K562 (cell line): ENCODE results near the gene POLR1C. TPM values are rescaled to one million over a fixed set of nuclear protein-coding genes. Genes with fewer than 3 reads are reported as not detected.

Source experiments
- ATAC-seq: fragments of 200-7000 bp; cut with Tn5 transposase; 3 replicates; pipeline ENCODE4 v1.9.1; 2020; ENCODE audit warnings: moderate library complexity
- BruUV-seq: library from RNA; stranded (reverse); fragments of 400-500 nt; replicated peaks from 2 replicates; lab custom pipeline; 2021; lab: Mats Ljungman, UMichigan
- CTCF ChIA-PET: fragments of 300-600 bp; formaldehyde crosslinking; extraction: SDS; loops from one replicate; lab custom pipeline; 2021; ENCODE audit warnings: low intra/inter-chr PET ratio; lab: Yijun Ruan, JAX
- POLR2A ChIA-PET: fragments of 300-600, 350-650 bp; sonication (Branson Sonifier 250); formaldehyde crosslinking; extraction: SDS; loops from one replicate; lab custom pipeline; 2021; ENCODE audit warnings: antibody characterized with exemption, inconsistent platforms; lab: Yijun Ruan, JAX
- DNase-seq, 4 experiments: peaks; one replicate each; pipeline versions ENCODE4 v3.0.0 to v3.0.0-alpha.2; 2011 to 2018; ENCODE audit warnings: low spot score in 3 of 4, mixed read lengths in 3 of 4; ENCODE audit errors: extremely low read depth in 1 of 4
- FAIRE-seq: peaks from 2 replicates; lab custom pipeline; 2011; peaks lifted over from hg19 to GRCh38; lab: Jason Lieb, UNC
- H2AFZ ChIP-seq: 2 replicates; pipeline ENCODE4 v1.6.0; 2011; ENCODE audit warnings: low read depth, low read length, control low read depth, inconsistent platforms
- H3K27ac ChIP-seq: fragments of 200-600 bp; 3 replicates; pipeline ENCODE4 v1.8.0; 2011; ENCODE audit warnings: low read depth, mild to moderate bottlenecking, control low read depth, inconsistent platforms, low read length, moderate library complexity, mixed read lengths; ENCODE audit errors: extremely low read depth
- H3K27me3 ChIP-seq, 2 experiments: fragments of 300-600 bp in 1 of 2; 2 replicates in 1 of 2; 3 replicates in 1 of 2; pipeline versions ENCODE4 v1.6.0 to v1.8.0; 2011; ENCODE audit warnings: inconsistent platforms in 2 of 2, low read length in 2 of 2, mild to moderate bottlenecking in 1 of 2, mixed read lengths in 1 of 2, moderate library complexity in 1 of 2; ENCODE audit not compliant: control insufficient read depth in 2 of 2, insufficient read depth in 2 of 2
- H3K36me3 ChIP-seq: fragments of 300-600 bp; 3 replicates; pipeline ENCODE4 v1.8.0; 2011; ENCODE audit warnings: mild to moderate bottlenecking, low read length, inconsistent platforms; ENCODE audit not compliant: control insufficient read depth, insufficient read depth
- H3K4me1 ChIP-seq, 2 experiments: fragments of 200-600 bp in 1 of 2; replicated peaks in 1 of 2; 2 replicates in 1 of 2; 3 replicates in 1 of 2; pipeline versions ENCODE4 v1.5.1 to v1.8.0; 2011; ENCODE audit warnings: inconsistent platforms in 2 of 2, low read length in 2 of 2, mild to moderate bottlenecking in 1 of 2, mixed read lengths in 1 of 2, moderate library complexity in 1 of 2; ENCODE audit not compliant: control insufficient read depth in 2 of 2, insufficient read depth in 2 of 2
- H3K4me2 ChIP-seq: 2 replicates; pipeline ENCODE4 v1.6.1; 2011; ENCODE audit warnings: low read length, control low read depth, inconsistent platforms, mixed read lengths; ENCODE audit not compliant: insufficient read depth
- H3K4me3 ChIP-seq: fragments of 200-600 bp; sonication (generic), shearing (Covaris generic); 2 replicates; pipeline ENCODE4 v1.5.1; 2016; ENCODE audit warnings: control low read depth, inconsistent platforms
- H3K79me2 ChIP-seq: fragments of 200-600 bp; 3 replicates; pipeline ENCODE4 v1.8.0; 2011; ENCODE audit warnings: low read length, inconsistent platforms; ENCODE audit not compliant: control insufficient read depth, insufficient read depth
- H3K9ac ChIP-seq, 2 experiments: 2 replicates each; pipeline versions ENCODE4 v1.6.0 to v1.6.1; 2011; ENCODE audit warnings: low read depth in 2 of 2, low read length in 2 of 2, control low read depth in 1 of 2, inconsistent platforms in 1 of 2, mild to moderate bottlenecking in 1 of 2, mixed read lengths in 1 of 2; ENCODE audit not compliant: insufficient read depth in 1 of 2
- H3K9me1 ChIP-seq: one replicate; pipeline ENCODE4 v1.6.0; 2011; ENCODE audit warnings: inconsistent platforms, mild to moderate bottlenecking, low read length, moderate library complexity; ENCODE audit not compliant: control insufficient read depth, insufficient read depth
- H3K9me3 ChIP-seq: replicated peaks from 2 replicates; pipeline ENCODE4 v1.5.1; 2011; ENCODE audit warnings: low read depth, low read length, inconsistent platforms; ENCODE audit not compliant: control insufficient read depth, insufficient read depth
- H4K20me1 ChIP-seq: replicated peaks from 2 replicates; pipeline ENCODE4 v1.6.1; 2011; ENCODE audit warnings: low read length, inconsistent platforms, mixed read lengths; ENCODE audit not compliant: control insufficient read depth, insufficient read depth
- BCL6 ChIP-seq: fragments of 250-450 bp; sonication (Bioruptor Pico); IDR thresholded peaks from 2 replicates; pipeline ENCODE4 v1.4.0; 2020
- ETV6 ChIP-seq, 3 experiments: fragments of 150-350 bp in 1 of 3; sonication (generic) in 1 of 3; formaldehyde crosslinking in 1 of 3; IDR thresholded peaks; 2 replicates each; pipeline versions ENCODE4 v1.6.1 to v1.8.0; 2014 to 2022; ENCODE audit warnings: borderline replicate concordance in 2 of 3, low read depth in 2 of 3, antibody characterized with exemption in 1 of 3, low read length in 1 of 3, mild to moderate bottlenecking in 1 of 3, missing genetic modification reagents in 1 of 3
- RCOR1 ChIP-seq, 2 experiments: IDR thresholded peaks; 2 replicates each; pipeline ENCODE4 v1.6.1; 2012; ENCODE audit warnings: low read depth in 2 of 2, low read length in 2 of 2, borderline replicate concordance in 1 of 2, improper control_type of control experiment in 1 of 2
- SMARCA5 ChIP-seq: fragments of 450-650 bp; IDR thresholded peaks from 2 replicates; pipeline ENCODE4 v1.6.1; 2016
- ZNF140 ChIP-seq: fragments of 250-450 bp; sonication (Bioruptor Pico); IDR thresholded peaks from 2 replicates; pipeline ENCODE4 v1.8.0; 2021; ENCODE audit warnings: moderate library complexity, mild to moderate bottlenecking, inconsistent platforms
- ZNF507 ChIP-seq: conservative IDR thresholded peaks from 2 replicates; pipeline ENCODE4 v1.6.1; 2017; ENCODE audit warnings: missing genetic modification characterization, missing compliant biosample characterization
- ZZZ3 ChIP-seq: fragments of 450-650 bp; IDR thresholded peaks from 2 replicates; pipeline ENCODE4 v1.6.1; 2016; ENCODE audit warnings: antibody characterized with exemption, mild to moderate bottlenecking, moderate library complexity
- WGBS: fragments of 100-300 bp; shearing (Covaris generic); methylation state at CpG from one replicate; pipeline ENCODE4 v1.1.6; 2016; ENCODE audit warnings: low coverage, mixed read lengths; ENCODE audit not compliant: insufficient coverage; ENCODE audit errors: missing lambda C conversion rate; 5-methylcytosine and 5-hydroxymethylcytosine counted together
- in situ Hi-C: fragments of 300-500 bp; cut with MboI; formaldehyde crosslinking; loops from 4 replicates; pipeline ENCODE4 v1.15.0; 2018; ENCODE audit warnings: inconsistent platforms, mixed read lengths
- intact Hi-C: fragments of 100-400 bp; cut with micrococcal nuclease; formaldehyde crosslinking; loops from 2 replicates; pipeline ENCODE4 v1.14.2; 2022
- polyA plus RNA-seq, 8 experiments: library from polyadenylated mRNA; depleted of rRNA in 4 of 8; stranded (reverse) in 5 of 8; unstranded in 3 of 8; fragments of >200 nt; fragmentation: Nextera tagmentation in 2 of 8; fragmentation: Illumina TruSeq in 1 of 8; extraction: Ambion mirVana in 2 of 8; extraction: Trizol in 1 of 8; gene quantifications; 2 replicates each; pipeline versions ENCODE4 v1.2.1 to v1.2.3, GENCODE V29; 2011 to 2014; ENCODE audit warnings: inconsistent platforms in 1 of 8, missing spikeins in 1 of 8
- total RNA-seq, 7 experiments: library from RNA; depleted of rRNA in 6 of 7; stranded (reverse); fragments of >200 nt in 6 of 7; fragmentation: Illumina TruSeq in 2 of 7; extraction: Trizol in 2 of 7; gene quantifications; 2 replicates each; pipeline versions ENCODE4 v1.2.1 to v1.2.3, GENCODE V29; 2011 to 2021; ENCODE audit warnings: low replicate concordance in 1 of 7
- TF ChIP-seq, protein P1 (sequence below): sonication (generic); formaldehyde crosslinking; IDR thresholded peaks from 2 replicates; pipeline ENCODE4 v1.8.0; 2022; ENCODE audit warnings: missing genetic modification reagents, mild to moderate bottlenecking, borderline replicate concordance

Gene POLR1C
- total and polyA plus RNA-seq, 9 of the 15 experiments (the other 6 are each of a cell fraction or from before 2014, with no cell fraction given): 83.5 to 429 (median 120) TPM

GRCh38 chr6:43540507-43540906, 23.6 kb downstream of the POLR1C start (continued):
- TF ChIP-seq RCOR1 (IDR thresholded peaks at IDR 0.05; ENCODE audit: borderline replicate concordance in 1 of 2, low read depth in 2 of 2, low read length in 2 of 2): no peak
- TF ChIP-seq SMARCA5: no peak
- TF ChIP-seq, protein P1, sequence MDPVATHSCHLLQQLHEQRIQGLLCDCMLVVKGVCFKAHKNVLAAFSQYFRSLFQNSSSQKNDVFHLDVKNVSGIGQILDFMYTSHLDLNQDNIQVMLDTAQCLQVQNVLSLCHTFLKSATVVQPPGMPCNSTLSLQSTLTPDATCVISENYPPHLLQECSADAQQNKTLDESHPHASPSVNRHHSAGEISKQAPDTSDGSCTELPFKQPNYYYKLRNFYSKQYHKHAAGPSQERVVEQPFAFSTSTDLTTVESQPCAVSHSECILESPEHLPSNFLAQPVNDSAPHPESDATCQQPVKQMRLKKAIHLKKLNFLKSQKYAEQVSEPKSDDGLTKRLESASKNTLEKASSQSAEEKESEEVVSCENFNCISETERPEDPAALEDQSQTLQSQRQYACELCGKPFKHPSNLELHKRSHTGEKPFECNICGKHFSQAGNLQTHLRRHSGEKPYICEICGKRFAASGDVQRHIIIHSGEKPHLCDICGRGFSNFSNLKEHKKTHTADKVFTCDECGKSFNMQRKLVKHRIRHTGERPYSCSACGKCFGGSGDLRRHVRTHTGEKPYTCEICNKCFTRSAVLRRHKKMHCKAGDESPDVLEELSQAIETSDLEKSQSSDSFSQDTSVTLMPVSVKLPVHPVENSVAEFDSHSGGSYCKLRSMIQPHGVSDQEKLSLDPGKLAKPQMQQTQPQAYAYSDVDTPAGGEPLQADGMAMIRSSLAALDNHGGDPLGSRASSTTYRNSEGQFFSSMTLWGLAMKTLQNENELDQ (CRISPR knock-in tag): no peak

DNA sequence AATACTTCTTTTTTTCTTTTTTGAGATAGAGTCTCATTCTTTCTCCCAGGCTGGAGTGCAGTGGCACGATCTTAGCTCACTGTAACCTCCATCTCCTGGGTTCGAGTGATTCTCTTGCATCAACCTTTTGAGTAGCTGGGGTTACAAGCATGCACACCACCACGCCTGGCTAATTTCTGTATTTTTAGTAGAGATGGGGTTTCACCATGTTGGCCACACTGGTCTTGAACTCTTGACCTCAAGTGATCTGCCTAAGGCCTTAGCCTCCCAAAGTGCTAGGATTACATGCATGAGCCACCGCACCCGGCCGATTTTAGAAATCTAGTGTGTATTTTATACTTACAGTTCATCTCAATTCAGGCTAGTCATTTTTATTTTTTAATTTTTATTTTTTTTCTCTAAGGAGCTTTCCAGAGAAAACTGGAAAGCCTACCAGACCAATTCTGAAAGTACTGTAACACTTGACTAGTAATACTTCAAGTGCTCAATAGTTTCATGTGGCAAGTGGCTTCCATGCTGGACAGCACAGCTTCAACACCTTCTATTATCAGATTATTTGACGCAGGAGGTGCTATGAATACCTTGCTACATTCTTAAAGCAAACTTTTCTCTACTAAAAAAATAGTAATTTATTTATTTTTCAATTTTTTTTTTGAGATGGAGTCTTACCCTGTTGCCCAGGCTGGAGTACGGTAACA, 25.0 kb downstream of the POLR1C start:
- Histone ChIP-seq H3K79me2 (0 out of 3 replicates have a peak, but pooled peaks cover 2% of the 10 kb centered on the region), H2AFZ (no peak overlapping the region), H3K4me2 (no peak overlapping the region), H3K9ac (no peak overlapping the region), H3K27me3 (no peaks in the 10 kb centered on the region), H3K4me1 (no peaks in the 10 kb centered on the region), H3K27ac (no peak overlapping the region), H3K9me1 (no peaks in the 10 kb centered on the region), H3K4me3 (no peak overlapping the region), H4K20me1 (no peaks in the 10 kb centered on the region), H3K36me3 (peaks cover 92% of the 10 kb centered on the region)
- in situ Hi-C loops: no loop called here
- no peak for ATAC-seq
- DNase-seq: no peak
- no peak for FAIRE-seq
- POLR2A ChIA-PET: interaction anchor here (0.8 to 3.9 kb wide), 5 partner anchors 9 to 523 kb away, joined by 3 to 14 read pairs (median 4); partner anchors contain the start of gene LRRC73
- no TSS peak for BruUV-seq
- WGBS: 96% methylated on average over 8 of the region's 8 CpGs
- CTCF ChIA-PET: no interaction called here
- TF ChIP-seq ZZZ3: 0 out of 2 replicates have a peak, but pooled peaks have one; percentile 8
- no peak for TF ChIP-seq ZNF507 (tag)
- no peak for TF ChIP-seq ZNF140
- no peak for TF ChIP-seq ETV6 (IDR thresholded peaks at IDR 0.05; ENCODE audit: borderline replicate concordance in 1 of 2, low read depth in 2 of 2, low read length in 1 of 2)
- TF ChIP-seq ETV6 (CRISPR knock-in tag; IDR thresholded peaks at IDR 0.05; ENCODE audit: borderline replicate concordance): no peak
- TF ChIP-seq BCL6 (CRISPR knock-in tag): no peak
- TF ChIP-seq, all 486 proteins: peak for 1
- no peaks in the 10 kb centered on the region for H3K9me3 ChIP-seq
- intact Hi-C loops: no loop called here
